K562 (cell line): ENCODE data around the gene LENEP. TPM values are rescaled to one million over a fixed set of nuclear protein-coding genes. Genes with fewer than 3 reads are reported as not detected.
A peak's percentile ranks its signal among the peaks of the same experiment; 100 is the strongest.

Source experiments
- ATAC-seq: fragments of 200-7000 bp; cut with Tn5 transposase; 3 replicates; pipeline ENCODE4 v1.9.1; 2020; ENCODE audit warnings: moderate library complexity
- BruUV-seq: library from RNA; stranded (reverse); fragments of 400-500 nt; replicated peaks from 2 replicates; lab custom pipeline; 2021; lab: Mats Ljungman, UMichigan
- CTCF ChIA-PET: fragments of 300-600 bp; formaldehyde crosslinking; extraction: SDS; loops from one replicate; lab custom pipeline; 2021; ENCODE audit warnings: low intra/inter-chr PET ratio; lab: Yijun Ruan, JAX
- POLR2A ChIA-PET: fragments of 300-600, 350-650 bp; sonication (Branson Sonifier 250); formaldehyde crosslinking; extraction: SDS; loops from one replicate; lab custom pipeline; 2021; ENCODE audit warnings: antibody characterized with exemption, inconsistent platforms; lab: Yijun Ruan, JAX
- DNase-seq, 4 experiments: peaks; one replicate each; pipeline versions ENCODE4 v3.0.0 to v3.0.0-alpha.2; 2011 to 2018; ENCODE audit warnings: low spot score in 3 of 4, mixed read lengths in 3 of 4; ENCODE audit errors: extremely low read depth in 1 of 4
- FAIRE-seq: peaks from 2 replicates; lab custom pipeline; 2011; peaks lifted over from hg19 to GRCh38; lab: Jason Lieb, UNC
- H2AFZ ChIP-seq: 2 replicates; pipeline ENCODE4 v1.6.0; 2011; ENCODE audit warnings: low read depth, low read length, control low read depth, inconsistent platforms
- H3K27ac ChIP-seq: fragments of 200-600 bp; 3 replicates; pipeline ENCODE4 v1.8.0; 2011; ENCODE audit warnings: low read depth, mild to moderate bottlenecking, control low read depth, inconsistent platforms, low read length, moderate library complexity, mixed read lengths; ENCODE audit errors: extremely low read depth
- H3K27me3 ChIP-seq, 2 experiments: fragments of 300-600 bp in 1 of 2; 2 replicates in 1 of 2; 3 replicates in 1 of 2; pipeline versions ENCODE4 v1.6.0 to v1.8.0; 2011; ENCODE audit warnings: inconsistent platforms in 2 of 2, low read length in 2 of 2, mild to moderate bottlenecking in 1 of 2, mixed read lengths in 1 of 2, moderate library complexity in 1 of 2; ENCODE audit not compliant: control insufficient read depth in 2 of 2, insufficient read depth in 2 of 2
- H3K36me3 ChIP-seq: fragments of 300-600 bp; 3 replicates; pipeline ENCODE4 v1.8.0; 2011; ENCODE audit warnings: mild to moderate bottlenecking, low read length, inconsistent platforms; ENCODE audit not compliant: control insufficient read depth, insufficient read depth
- H3K4me1 ChIP-seq, 2 experiments: fragments of 200-600 bp in 1 of 2; replicated peaks in 1 of 2; 2 replicates in 1 of 2; 3 replicates in 1 of 2; pipeline versions ENCODE4 v1.5.1 to v1.8.0; 2011; ENCODE audit warnings: inconsistent platforms in 2 of 2, low read length in 2 of 2, mild to moderate bottlenecking in 1 of 2, mixed read lengths in 1 of 2, moderate library complexity in 1 of 2; ENCODE audit not compliant: control insufficient read depth in 2 of 2, insufficient read depth in 2 of 2
- H3K4me2 ChIP-seq: 2 replicates; pipeline ENCODE4 v1.6.1; 2011; ENCODE audit warnings: low read length, control low read depth, inconsistent platforms, mixed read lengths; ENCODE audit not compliant: insufficient read depth
- H3K4me3 ChIP-seq: fragments of 200-600 bp; sonication (generic), shearing (Covaris generic); 2 replicates; pipeline ENCODE4 v1.5.1; 2016; ENCODE audit warnings: control low read depth, inconsistent platforms
- H3K79me2 ChIP-seq: fragments of 200-600 bp; 3 replicates; pipeline ENCODE4 v1.8.0; 2011; ENCODE audit warnings: low read length, inconsistent platforms; ENCODE audit not compliant: control insufficient read depth, insufficient read depth
- H3K9ac ChIP-seq, 2 experiments: 2 replicates each; pipeline versions ENCODE4 v1.6.0 to v1.6.1; 2011; ENCODE audit warnings: low read depth in 2 of 2, low read length in 2 of 2, control low read depth in 1 of 2, inconsistent platforms in 1 of 2, mild to moderate bottlenecking in 1 of 2, mixed read lengths in 1 of 2; ENCODE audit not compliant: insufficient read depth in 1 of 2
- H3K9me1 ChIP-seq: one replicate; pipeline ENCODE4 v1.6.0; 2011; ENCODE audit warnings: inconsistent platforms, mild to moderate bottlenecking, low read length, moderate library complexity; ENCODE audit not compliant: control insufficient read depth, insufficient read depth
- H3K9me3 ChIP-seq: replicated peaks from 2 replicates; pipeline ENCODE4 v1.5.1; 2011; ENCODE audit warnings: low read depth, low read length, inconsistent platforms; ENCODE audit not compliant: control insufficient read depth, insufficient read depth
- H4K20me1 ChIP-seq: replicated peaks from 2 replicates; pipeline ENCODE4 v1.6.1; 2011; ENCODE audit warnings: low read length, inconsistent platforms, mixed read lengths; ENCODE audit not compliant: control insufficient read depth, insufficient read depth
- CBX8 ChIP-seq: fragments of 200-600 bp; sonication (generic); IDR thresholded peaks from 2 replicates; pipeline ENCODE4 v1.6.1; 2012; ENCODE audit warnings: borderline replicate concordance, mixed run types, low read depth, mild to moderate bottlenecking, moderate library complexity, mixed read lengths, low read length, control low read depth, inconsistent platforms; ENCODE audit not compliant: poor library complexity, severe bottlenecking; ENCODE audit errors: extremely low read depth
- CEBPB ChIP-seq: fragments of 450-650 bp; IDR thresholded peaks from 2 replicates; pipeline ENCODE4 v1.6.1; 2016; ENCODE audit warnings: missing genetic modification characterization, missing compliant biosample characterization
- CEBPG ChIP-seq, 3 experiments: fragments of 200-800 bp in 1 of 3; sonication (Bioruptor generic) in 1 of 3; sonication (generic) in 1 of 3; formaldehyde crosslinking in 1 of 3; IDR thresholded peaks in 2 of 3; conservative IDR thresholded peaks in 1 of 3; 2 replicates each; pipeline versions ENCODE4 v1.6.1 to v1.8.0; 2016 to 2022; ENCODE audit warnings: missing compliant biosample characterization in 2 of 3, missing genetic modification characterization in 2 of 3, mild to moderate bottlenecking in 1 of 3, missing genetic modification reagents in 1 of 3
- CHCHD3 ChIP-seq: fragments of 250-450 bp; sonication (Bioruptor Pico); IDR thresholded peaks from 2 replicates; pipeline ENCODE4 v2.1.2; 2022; ENCODE audit warnings: mild to moderate bottlenecking
- CREM ChIP-seq: IDR thresholded peaks from 2 replicates; pipeline ENCODE4 v1.6.1; 2014; ENCODE audit warnings: antibody characterized with exemption, low read depth
- DEAF1 ChIP-seq: fragments of 450-650 bp; formaldehyde crosslinking; IDR thresholded peaks from 2 replicates; pipeline ENCODE4 v1.4.0; 2020; ENCODE audit warnings: mild to moderate bottlenecking, moderate library complexity
- ELF2 ChIP-seq: fragments of 250-450 bp; sonication (Bioruptor Pico); IDR thresholded peaks from 2 replicates; pipeline ENCODE4 v1.5.0; 2021; ENCODE audit warnings: mild to moderate bottlenecking
- MBD2 ChIP-seq: sonication (generic); IDR thresholded peaks from 2 replicates; pipeline ENCODE4 v1.6.1; 2016; ENCODE audit warnings: low read depth, borderline replicate concordance
- MYC ChIP-seq, 2 experiments: fragments of 250-450 bp in 1 of 2; sonication (Bioruptor Pico) in 1 of 2; IDR thresholded peaks; 2 replicates each; pipeline versions ENCODE4 v1.5.1 to v1.6.1; 2012 to 2021; ENCODE audit warnings: low read depth in 2 of 2, borderline replicate concordance in 1 of 2, improper control_type of control experiment in 1 of 2, low read length in 1 of 2, mild to moderate bottlenecking in 1 of 2, moderate library complexity in 1 of 2
- RFX1 ChIP-seq: fragments of 450-650 bp; IDR thresholded peaks from 2 replicates; pipeline ENCODE4 v1.6.1; 2016; ENCODE audit warnings: mild to moderate bottlenecking, moderate library complexity
- SP2 ChIP-seq: IDR thresholded peaks from 2 replicates; pipeline ENCODE4 v1.6.1; 2011; ENCODE audit warnings: mild to moderate bottlenecking, low read depth, low read length, moderate library complexity; ENCODE audit not compliant: poor library complexity, severe bottlenecking; ENCODE audit errors: extremely low read depth
- USF1 ChIP-seq: sonication (generic); formaldehyde crosslinking; IDR thresholded peaks from 2 replicates; pipeline ENCODE4 v1.9.0; 2022; ENCODE audit warnings: mild to moderate bottlenecking, missing genetic modification reagents
- ZNF740 ChIP-seq, 3 experiments: fragments of 200-800 bp in 1 of 3; sonication (Bioruptor generic) in 1 of 3; sonication (generic) in 1 of 3; formaldehyde crosslinking in 1 of 3; IDR thresholded peaks; 2 replicates each; pipeline versions ENCODE4 v1.6.1 to v1.8.0; 2016 to 2022; ENCODE audit warnings: mild to moderate bottlenecking in 2 of 3, missing compliant biosample characterization in 2 of 3, missing genetic modification characterization in 2 of 3, missing genetic modification reagents in 1 of 3
- ZNF76 ChIP-seq: fragments of 250-450 bp; sonication (Bioruptor Pico); IDR thresholded peaks from 2 replicates; pipeline ENCODE4 v1.4.0; 2020; ENCODE audit warnings: mild to moderate bottlenecking, moderate library complexity, borderline replicate concordance
- WGBS: fragments of 100-300 bp; shearing (Covaris generic); methylation state at CpG from one replicate; pipeline ENCODE4 v1.1.6; 2016; ENCODE audit warnings: low coverage, mixed read lengths; ENCODE audit not compliant: insufficient coverage; ENCODE audit errors: missing lambda C conversion rate; 5-methylcytosine and 5-hydroxymethylcytosine counted together
- in situ Hi-C: fragments of 300-500 bp; cut with MboI; formaldehyde crosslinking; loops from 4 replicates; pipeline ENCODE4 v1.15.0; 2018; ENCODE audit warnings: inconsistent platforms, mixed read lengths
- intact Hi-C: fragments of 100-400 bp; cut with micrococcal nuclease; formaldehyde crosslinking; loops from 2 replicates; pipeline ENCODE4 v1.14.2; 2022
- polyA plus RNA-seq, 8 experiments: library from polyadenylated mRNA; depleted of rRNA in 4 of 8; stranded (reverse) in 5 of 8; unstranded in 3 of 8; fragments of >200 nt; fragmentation: Nextera tagmentation in 2 of 8; fragmentation: Illumina TruSeq in 1 of 8; extraction: Ambion mirVana in 2 of 8; extraction: Trizol in 1 of 8; gene quantifications; 2 replicates each; pipeline versions ENCODE4 v1.2.1 to v1.2.3, GENCODE V29; 2011 to 2014; ENCODE audit warnings: inconsistent platforms in 1 of 8, missing spikeins in 1 of 8
- total RNA-seq, 7 experiments: library from RNA; depleted of rRNA in 6 of 7; stranded (reverse); fragments of >200 nt in 6 of 7; fragmentation: Illumina TruSeq in 2 of 7; extraction: Trizol in 2 of 7; gene quantifications; 2 replicates each; pipeline versions ENCODE4 v1.2.1 to v1.2.3, GENCODE V29; 2011 to 2021; ENCODE audit warnings: low replicate concordance in 1 of 7
- TF ChIP-seq, protein P1 (sequence below): fragments of 450-650 bp; IDR thresholded peaks from 2 replicates; pipeline ENCODE4 v1.6.1; 2016

LENEP gene
- total and polyA plus RNA-seq, 9 of the 15 experiments (the other 6 are each of a cell fraction or from before 2014, with no cell fraction given): 0.23 to 0.87 (median 0.67) TPM; not detected in 5

DNA sequence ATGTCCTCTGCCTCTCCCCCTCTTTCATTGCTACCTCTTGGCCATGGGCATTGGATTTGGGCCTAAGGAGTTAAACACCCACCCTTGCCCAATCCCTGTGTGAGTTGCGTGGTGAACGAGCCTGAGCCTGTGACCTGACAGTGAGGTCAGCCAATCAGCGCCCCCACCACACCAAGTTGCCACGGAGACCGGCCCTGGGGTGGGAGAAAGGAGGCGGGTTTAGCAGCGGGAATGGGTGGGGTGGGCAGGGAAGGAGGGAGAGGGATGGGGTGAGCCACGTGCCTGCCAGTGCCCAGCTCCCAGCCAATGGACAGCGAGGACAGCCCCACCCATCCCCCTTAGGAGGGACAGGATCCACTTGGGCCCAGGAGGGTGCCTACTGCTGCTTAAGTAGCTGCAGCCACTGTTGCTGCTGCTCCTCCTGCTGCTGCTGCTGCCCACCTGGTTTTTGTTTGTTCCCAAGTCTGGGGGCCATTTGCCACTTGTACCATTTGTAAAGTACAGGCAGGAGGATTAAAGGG is 18.7 kb downstream of the LENEP start:
- Histone ChIP-seq H3K4me1 (peaks cover 73 to 93% of the 10 kb centered on the region in 2 experiments), H3K9ac (peak overlapping the region in 1 of 2 experiments; percentile 80; a peak in 2 of 4 replicates), H3K27me3 (no peaks in the 10 kb centered on the region), H3K27ac (peak overlapping the region; percentile 51; the same call in 2 of the 3 replicates), H3K79me2 (peaks cover 65% of the 10 kb centered on the region), H3K36me3 (peaks cover 74% of the 10 kb centered on the region; the same call in 2 of the 3 replicates), H3K9me3 (no peaks in the 10 kb centered on the region), H3K4me2 (peak overlapping the region; percentile 19; the same call in 1 of the 2 replicates), H2AFZ (no peak overlapping the region), H3K4me3 (no peak overlapping the region), H3K9me1 (no peaks in the 10 kb centered on the region), H4K20me1 (no peaks in the 10 kb centered on the region; the same call in 1 of the 2 replicates)
- CTCF ChIA-PET: no interaction called here
- peak; percentile 29 for ATAC-seq
- POLR2A ChIA-PET: interaction anchor here (0.6 to 1.9 kb wide), 12 partner anchors 7 to 1113 kb away, joined by 3 to 8 read pairs (median 3); partner anchors contain the start of genes ADAM15, FLAD1, LENEP and PMVK
- DNase-seq: peak; percentile 76 to 79 (median 78)
- peak; percentile 60 for FAIRE-seq
- no TSS peak for BruUV-seq
- in situ Hi-C loops (no loop called here), intact Hi-C loops (no loop called here)
- WGBS: 11% methylated on average over 3 of the region's 9 CpGs
- TF ChIP-seq DEAF1 (no peak), CBX8 (no peak), CEBPB (tag) (peak; percentile 50), ELF2 (no peak), SP2 (peak; percentile 46), ZNF740 (CRISPR knock-in tag; IDR thresholded peaks at IDR 0.05) (0 out of 2 replicates have a peak, but pooled peaks have one; percentile 32), ZNF740 (tag; IDR thresholded peaks at IDR 0.05) (no peak), MBD2 (peak; percentile 41; the same call in 1 of the 2 replicates), ZNF76 (CRISPR knock-in tag) (no peak), CREM (peak; percentile 26; the same call in 1 of the 2 replicates), RFX1 (peak; percentile 88), USF1 (CRISPR knock-in tag) (peak; percentile 53), MYC (IDR thresholded peaks at IDR 0.05; ENCODE audit: low read depth, low read length) (peak; percentile 14; the same call in 1 of the 2 replicates), MYC (CRISPR knock-in tag; IDR thresholded peaks at IDR 0.05; ENCODE audit: borderline replicate concordance, low read depth) (no peak), CEBPG (CRISPR knock-in tag; IDR thresholded peaks at IDR 0.05) (no peak), CEBPG (tag; conservative IDR thresholded peaks at IDR 0.05 in 1 of 2, IDR thresholded peaks at IDR 0.05 in 1 of 2) (peak in 1 of 2 experiments; percentile 45; a peak in 2 of 4 replicates), CHCHD3 (CRISPR knock-in tag) (no peak)
- TF ChIP-seq, protein P1, sequence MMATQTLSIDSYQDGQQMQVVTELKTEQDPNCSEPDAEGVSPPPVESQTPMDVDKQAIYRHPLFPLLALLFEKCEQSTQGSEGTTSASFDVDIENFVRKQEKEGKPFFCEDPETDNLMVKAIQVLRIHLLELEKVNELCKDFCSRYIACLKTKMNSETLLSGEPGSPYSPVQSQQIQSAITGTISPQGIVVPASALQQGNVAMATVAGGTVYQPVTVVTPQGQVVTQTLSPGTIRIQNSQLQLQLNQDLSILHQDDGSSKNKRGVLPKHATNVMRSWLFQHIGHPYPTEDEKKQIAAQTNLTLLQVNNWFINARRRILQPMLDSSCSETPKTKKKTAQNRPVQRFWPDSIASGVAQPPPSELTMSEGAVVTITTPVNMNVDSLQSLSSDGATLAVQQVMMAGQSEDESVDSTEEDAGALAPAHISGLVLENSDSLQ: peak; percentile 95
